Effector memory CD8-positive, alpha-beta T cell (primary cell): ENCODE data around the gene AP2S1.
"Not testable (repeated sequence)": the region's sequence is repeated elsewhere in the genome, so short reads cannot be mapped to it uniquely, and the experiment has no call there.

Experiments
- ATAC-seq: fragments of 150-1000 bp; cut with Tn5 transposase; replicated peaks from 2 replicates; pipeline ENCODE4 v1.10.0; 2021; ENCODE audit warnings: mild to moderate bottlenecking, moderate library complexity
- DNase-seq, 3 experiments: peaks; one replicate each; pipeline ENCODE4 v3.0.0; 2021
- H3K27ac Mint-ChIP-seq, 2 donors: one replicate each; pipeline ENCODE4 v1.8.0; 2022; ENCODE audit warnings: mild to moderate bottlenecking in 2 of 2, mixed read lengths in 2 of 2, moderate library complexity in 2 of 2
- H3K27me3 Mint-ChIP-seq, 2 donors: one replicate each; pipeline ENCODE4 v1.8.0; 2022; ENCODE audit warnings: mixed read lengths in 2 of 2
- H3K36me3 Mint-ChIP-seq: one replicate; pipeline ENCODE4 v1.8.0; 2022; ENCODE audit warnings: mild to moderate bottlenecking, moderate library complexity, mixed read lengths; ENCODE audit not compliant: insufficient read depth
- H3K4me1 Mint-ChIP-seq, 2 donors: one replicate each; pipeline ENCODE4 v1.8.0; 2022; ENCODE audit warnings: low read depth in 2 of 2, mixed read lengths in 2 of 2
- H3K4me3 Mint-ChIP-seq, 2 donors: one replicate each; pipeline ENCODE4 v1.8.0; 2022; ENCODE audit warnings: mild to moderate bottlenecking in 2 of 2, mixed read lengths in 2 of 2, moderate library complexity in 2 of 2
- H3K9me3 Mint-ChIP-seq, 2 donors: one replicate each; pipeline ENCODE4 v1.8.0; 2022; ENCODE audit warnings: mixed read lengths in 2 of 2

Gene AP2S1

DNA sequence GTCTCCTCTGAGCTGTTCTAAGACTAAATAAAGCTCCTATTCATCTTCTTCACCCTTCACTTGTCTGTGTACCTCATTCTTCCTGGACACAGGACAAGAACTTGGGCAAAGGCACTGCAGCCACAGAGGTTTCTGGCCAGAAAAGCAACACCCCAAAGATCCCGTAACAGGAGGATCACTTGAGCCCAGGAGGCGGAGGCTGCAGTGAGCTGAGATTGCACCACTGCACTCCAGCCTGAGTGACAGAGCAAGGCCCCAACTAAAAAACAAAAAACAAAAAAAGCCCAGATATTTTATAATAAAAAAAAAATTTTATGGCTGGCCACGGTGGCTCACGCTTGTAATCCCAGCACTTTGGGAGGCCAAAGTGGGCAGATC, 28.2 kb downstream of the AP2S1 start:
- Mint-ChIP-seq H3K4me3 (peak overlapping the region in 1 of 2 donors; percentile 42), H3K27ac (peak overlapping the region; percentile 75 to 84), H3K4me1 (peaks cover 24 to 34% of the 10 kb centered on the region in 2 donors)
- H3K27me3 Mint-ChIP-seq, H3K9me3 Mint-ChIP-seq, H3K36me3 Mint-ChIP-seq, ATAC-seq, DNase-seq: not testable (repeated sequence)

DNA sequence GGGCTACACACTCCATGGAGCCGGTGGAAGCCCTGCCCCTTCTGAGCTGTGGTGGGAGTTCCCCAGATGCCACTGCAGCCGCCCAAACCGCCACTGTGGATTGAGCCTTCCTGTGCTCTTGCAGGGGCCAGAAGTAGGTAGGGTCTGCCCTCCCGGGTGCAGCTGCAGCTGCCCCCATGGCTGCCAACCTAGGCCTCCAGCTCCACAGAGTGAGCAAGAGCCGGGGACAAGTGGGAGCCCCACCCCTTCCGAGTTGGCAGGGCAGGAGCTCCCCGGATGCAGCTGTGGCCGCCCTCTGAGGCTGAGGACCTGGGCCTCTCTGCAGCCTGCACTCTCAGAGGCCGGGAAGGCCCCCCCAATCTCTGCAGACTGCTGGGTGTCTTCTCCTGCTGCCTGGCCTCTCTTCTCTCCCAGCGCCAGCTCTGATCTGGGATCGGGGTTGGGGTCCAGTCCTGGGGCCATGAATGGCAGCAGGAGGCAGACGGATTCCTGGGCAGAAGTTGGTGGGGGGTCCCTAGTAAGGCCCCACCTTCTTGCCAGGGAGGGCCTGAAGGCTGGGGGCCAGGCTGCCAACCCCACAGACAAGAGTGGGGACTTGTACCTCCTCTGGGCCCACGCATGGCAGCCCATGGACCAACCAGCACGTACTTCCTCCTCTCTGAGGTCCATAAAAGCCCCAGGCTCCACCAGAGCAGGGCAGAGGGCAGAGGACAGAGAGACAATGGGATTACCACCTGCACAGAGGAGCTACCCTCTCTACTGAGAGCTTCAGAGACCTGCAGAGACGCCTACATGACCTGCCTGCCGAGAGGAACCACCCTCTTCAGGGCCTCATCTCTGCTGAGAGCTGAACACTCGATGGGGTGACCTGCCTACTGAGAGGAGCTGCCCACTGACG, 28.9 kb downstream of the AP2S1 start:
- ATAC-seq (peak; percentile 90), DNase-seq (peak; percentile 42 to 56 (median 48))
- Mint-ChIP-seq H3K36me3 (peaks cover 3% of the 10 kb centered on the region), H3K27me3 (no peaks in the 10 kb centered on the region), H3K27ac (peak overlapping the region; percentile 75 to 84), H3K4me1 (peaks cover 24 to 34% of the 10 kb centered on the region in 2 donors), H3K4me3 (peak overlapping the region; percentile 31 to 42), H3K9me3 (no peaks in the 10 kb centered on the region)

DNA sequence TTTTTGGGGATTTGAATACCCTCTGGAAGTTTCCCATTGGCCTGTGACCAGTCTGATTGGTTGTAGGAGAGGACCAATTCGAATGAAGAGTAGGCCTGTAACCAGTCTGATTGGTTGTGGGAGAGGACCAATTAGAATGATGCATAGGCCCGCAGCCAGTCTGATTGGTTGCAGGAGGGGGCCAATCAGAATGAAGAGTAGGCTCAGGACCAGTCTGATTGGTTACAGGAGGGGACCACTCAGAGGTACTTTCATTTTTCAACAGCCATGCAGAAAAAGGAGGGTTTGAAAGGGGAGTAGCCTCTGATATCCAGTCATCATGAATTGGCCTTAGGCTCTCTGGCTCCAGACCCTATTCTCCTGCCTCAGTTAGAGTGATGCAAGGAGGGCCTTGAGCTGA, 31.8 kb downstream of the AP2S1 start:
- H3K36me3 Mint-ChIP-seq: no peaks in the 10 kb centered on the region
- H3K9me3 Mint-ChIP-seq: no peaks in the 10 kb centered on the region
- no peaks in the 10 kb centered on the region for H3K27me3 Mint-ChIP-seq
- ATAC-seq: no peak
- H3K4me1 Mint-ChIP-seq: peaks cover 13 to 26% of the 10 kb centered on the region in 2 donors
- DNase-seq: no peak
- H3K27ac Mint-ChIP-seq: no peak overlapping the region
- H3K4me3 Mint-ChIP-seq: no peak overlapping the region

GRCh38 chr19:46815833-46816627, 34.6 kb downstream of the AP2S1 start:
- Mint-ChIP-seq H3K9me3 (no peaks in the 10 kb centered on the region), H3K4me1 (peaks cover 11 to 16% of the 10 kb centered on the region in 2 donors), H3K36me3 (no peaks in the 10 kb centered on the region), H3K4me3 (no peak overlapping the region), H3K27me3 (no peaks in the 10 kb centered on the region), H3K27ac (no peak overlapping the region)
- DNase-seq (no peak), ATAC-seq (no peak)

DNA sequence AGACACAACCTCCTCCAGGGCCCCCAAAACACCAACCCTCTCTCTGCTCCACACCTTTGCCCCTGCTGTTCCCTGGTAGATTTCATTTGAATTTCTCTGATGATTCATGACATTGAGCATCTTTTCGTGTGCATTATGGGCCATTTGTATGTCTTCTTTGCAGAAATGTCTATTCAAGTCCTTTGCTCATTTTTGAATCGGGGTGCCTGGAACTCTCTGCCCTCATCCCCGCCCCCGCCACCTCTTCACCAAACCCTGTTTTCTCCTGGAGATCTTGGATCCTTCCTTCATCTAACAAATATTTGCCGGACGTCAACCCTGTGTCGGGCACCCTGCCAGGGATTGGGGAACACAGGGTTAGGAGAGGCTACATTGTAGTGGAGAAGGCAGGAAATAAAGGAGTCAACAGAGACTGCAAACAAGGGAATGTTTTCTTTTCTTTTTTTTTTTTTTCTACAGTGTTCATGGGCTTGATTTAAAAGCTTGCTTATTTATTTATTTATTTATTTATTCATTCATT, 36.7 kb downstream of the AP2S1 start:
- no peaks in the 10 kb centered on the region for H3K27me3 Mint-ChIP-seq
- DNase-seq (no peak), ATAC-seq (no peak)
- peaks cover 4% of the 10 kb centered on the region for H3K36me3 Mint-ChIP-seq
- H3K27ac Mint-ChIP-seq: no peak overlapping the region
- no peak overlapping the region for H3K4me3 Mint-ChIP-seq
- peaks cover 0 to 1% of the 10 kb centered on the region in 2 donors for H3K4me1 Mint-ChIP-seq
- H3K9me3 Mint-ChIP-seq: no peaks in the 10 kb centered on the region

GRCh38 chr19:46812977-46813838, 37.4 kb downstream of the AP2S1 start:
- DNase-seq (no peak), ATAC-seq (no peak)
- Mint-ChIP-seq H3K9me3 (no peaks in the 10 kb centered on the region), H3K4me3 (no peak overlapping the region), H3K27ac (no peak overlapping the region), H3K27me3 (no peaks in the 10 kb centered on the region), H3K4me1 (no peaks in the 10 kb centered on the region), H3K36me3 (peaks cover 4% of the 10 kb centered on the region)

DNA sequence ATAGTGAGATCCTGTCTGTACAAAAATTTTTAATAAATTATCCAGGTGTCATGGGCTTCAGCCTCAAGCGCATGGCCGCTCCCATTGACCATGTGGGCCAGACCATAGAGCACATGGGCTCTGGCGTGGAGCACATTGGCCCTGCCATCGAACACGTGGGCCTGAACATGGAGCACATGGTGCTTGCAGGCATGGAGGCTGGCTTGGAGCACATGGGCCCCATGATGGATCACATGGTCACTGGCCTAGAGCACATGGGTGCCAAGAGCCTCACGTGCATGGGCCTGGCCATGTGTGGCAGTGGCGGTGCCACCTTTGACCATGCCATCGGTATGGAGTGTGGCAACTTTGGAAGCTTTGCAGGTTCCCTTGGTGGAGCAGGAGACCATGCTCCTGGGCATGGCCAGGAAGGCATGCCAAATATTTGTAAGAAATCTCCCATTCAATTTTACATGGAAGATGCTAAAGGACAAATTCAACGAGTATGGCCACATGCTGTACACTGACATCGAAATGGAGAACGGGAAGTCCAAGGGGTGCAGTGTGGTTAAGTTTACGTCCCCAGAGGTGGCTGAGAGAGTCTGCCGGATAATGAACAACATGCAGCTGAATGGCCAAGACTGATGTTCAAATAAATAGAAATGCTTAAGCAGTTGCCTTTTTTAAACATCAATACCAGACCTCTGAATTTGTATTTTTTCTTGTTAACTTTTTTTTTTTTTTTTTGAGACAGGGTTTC, 40.9 kb downstream of the AP2S1 start:
- Mint-ChIP-seq H3K4me1 (no peaks in the 10 kb centered on the region), H3K4me3 (no peak overlapping the region), H3K9me3 (no peaks in the 10 kb centered on the region), H3K27ac (no peak overlapping the region), H3K27me3 (no peaks in the 10 kb centered on the region), H3K36me3 (peaks cover 4% of the 10 kb centered on the region)
- DNase-seq (no peak), ATAC-seq (no peak)

DNA sequence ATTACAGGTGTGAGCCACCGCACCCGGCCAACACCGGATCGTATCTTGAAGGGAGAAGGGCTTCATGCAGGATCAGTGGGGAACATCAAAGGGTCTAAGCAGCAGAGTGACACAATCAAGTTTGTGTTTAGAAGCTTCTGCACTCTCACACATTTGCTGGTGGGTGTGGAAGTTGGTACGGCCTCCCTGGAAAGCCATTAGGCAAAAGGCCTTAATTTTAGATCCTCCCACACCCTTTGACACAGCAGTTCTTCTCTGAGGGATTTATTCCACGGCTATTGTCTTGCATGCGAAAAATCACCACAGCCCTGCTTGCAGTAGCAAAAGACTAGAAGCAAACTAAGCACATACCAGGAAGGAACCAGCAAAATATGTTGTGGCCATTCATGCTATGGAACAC, 44.0 kb downstream of the AP2S1 start:
- ATAC-seq: no peak
- no peak for DNase-seq
- Mint-ChIP-seq H3K27me3 (no peaks in the 10 kb centered on the region), H3K4me1 (no peaks in the 10 kb centered on the region), H3K27ac (no peak overlapping the region), H3K9me3 (no peaks in the 10 kb centered on the region), H3K36me3 (peaks cover 4% of the 10 kb centered on the region), H3K4me3 (no peak overlapping the region)

GRCh38 chr19:46804432-46804831, 46.2 kb downstream of the AP2S1 start:
- H3K27ac Mint-ChIP-seq, DNase-seq, H3K4me1 Mint-ChIP-seq, H3K4me3 Mint-ChIP-seq, H3K36me3 Mint-ChIP-seq, ATAC-seq, H3K27me3 Mint-ChIP-seq, H3K9me3 Mint-ChIP-seq: not testable (repeated sequence)

GRCh38 chr19:46803555-46803954, 47.1 kb downstream of the AP2S1 start:
- Mint-ChIP-seq H3K27ac (no peak overlapping the region), H3K36me3 (no peaks in the 10 kb centered on the region), H3K27me3 (no peaks in the 10 kb centered on the region), H3K4me3 (no peak overlapping the region), H3K4me1 (no peaks in the 10 kb centered on the region), H3K9me3 (no peaks in the 10 kb centered on the region)
- no peak for DNase-seq
- no peak for ATAC-seq

DNA sequence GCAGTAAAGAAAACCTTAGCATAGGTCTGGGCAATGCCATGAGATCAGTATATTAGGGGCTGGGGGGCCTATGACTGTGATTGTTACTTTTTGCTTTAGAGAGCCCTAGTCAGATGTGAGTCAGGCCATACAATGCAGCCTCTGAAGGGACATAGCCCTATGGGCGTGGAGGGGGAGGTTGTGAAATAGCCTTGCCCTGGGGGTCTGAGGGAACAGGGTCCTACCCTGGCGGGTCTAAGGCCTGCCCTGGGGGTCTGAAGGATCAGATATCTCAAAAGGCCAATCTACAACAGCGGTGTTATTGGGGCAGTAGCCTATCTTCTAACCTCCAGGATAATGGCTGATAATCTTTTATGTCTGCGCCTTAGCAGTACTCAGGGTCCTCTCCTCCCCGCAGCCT, 48.5 kb downstream of the AP2S1 start:
- Mint-ChIP-seq H3K4me1 (no peaks in the 10 kb centered on the region), H3K4me3 (no peak overlapping the region), H3K9me3 (no peaks in the 10 kb centered on the region), H3K36me3 (no peaks in the 10 kb centered on the region), H3K27ac (no peak overlapping the region), H3K27me3 (no peaks in the 10 kb centered on the region)
- DNase-seq (no peak), ATAC-seq (no peak)

- no peaks in the 10 kb centered on the region for H3K4me1 Mint-ChIP-seq
- no peak for ATAC-seq
- no peak overlapping the region for H3K27ac Mint-ChIP-seq
- no peak overlapping the region for H3K4me3 Mint-ChIP-seq
- no peaks in the 10 kb centered on the region for H3K36me3 Mint-ChIP-seq
- no peaks in the 10 kb centered on the region for H3K9me3 Mint-ChIP-seq
- no peaks in the 10 kb centered on the region for H3K27me3 Mint-ChIP-seq
- no peak for DNase-seq
These were observed 51.9 kb downstream of the AP2S1 start for GRCh38 chr19:46798713-46799112.
